HCT116 (cell line): ENCODE data around the gene PMEPA1. TPM values are rescaled to one million over a fixed set of nuclear protein-coding genes. Genes with fewer than 3 reads are reported as not detected.

Source experiments
- ATAC-seq: fragments of 200-7000 bp; cut with Tn5 transposase; 2 replicates; pipeline ENCODE4 v1.9.1; 2020; ENCODE audit warnings: mild to moderate bottlenecking, moderate library complexity
- BruUV-seq: library from RNA; stranded (reverse); fragments of 400-500 nt; replicated peaks from 2 replicates; lab custom pipeline; 2021; lab: Mats Ljungman, UMichigan
- CTCF ChIA-PET: fragments of 300-600 bp; sonication (Branson Sonifier 250); formaldehyde crosslinking; loops from one replicate; lab custom pipeline; 2021; ENCODE audit warnings: antibody characterized with exemption; lab: Charles Lee
- POLR2A ChIA-PET: fragments of 300-600, 350-600 bp; sonication (Branson Sonifier 250); formaldehyde crosslinking; loops from one replicate; lab custom pipeline; 2021; ENCODE audit warnings: antibody characterized with exemption; lab: Charles Lee
- RAD21 ChIA-PET, 2 experiments: fragments of 300-600 bp; sonication (Branson Sonifier 250); formaldehyde crosslinking; loops; one replicate each; lab custom pipeline; 2023; ENCODE audit warnings: low total read pairs in 2 of 2; ENCODE audit not compliant: uncharacterized antibody in 2 of 2, unreplicated experiment in 2 of 2, low non-redundant PET in 1 of 2; lab: Charles Lee
- DNase-seq: peaks from one replicate; pipeline ENCODE4 v3.0.0-alpha.2; 2010; ENCODE audit warnings: low read depth, low spot score
- H2AFZ ChIP-seq: fragments of 200-600 bp; shearing (Covaris generic), sonication (generic); 2 replicates; pipeline ENCODE4 v1.6.1; 2017; ENCODE audit warnings: low read depth, mixed run types, mixed read lengths, antibody characterized with exemption, low read length; ENCODE audit not compliant: poor library complexity, severe bottlenecking
- H3K27ac ChIP-seq: 2 replicates; pipeline ENCODE4 v1.5.1; 2012; ENCODE audit warnings: low read depth, low read length
- H3K27me3 ChIP-seq: fragments of 200-600 bp; sonication (generic); 2 replicates; pipeline ENCODE4 v1.6.1; 2016; ENCODE audit warnings: mixed run types, low read length, mixed read lengths; ENCODE audit not compliant: insufficient read depth
- H3K36me3 ChIP-seq, 2 experiments: fragments of 200-500 bp in 1 of 2; fragments of 200-600 bp in 1 of 2; sonication (Bioruptor generic) in 1 of 2; sonication (generic) in 1 of 2; 2 replicates each; pipeline versions ENCODE4 v1.5.1 to v1.6.1; 2014 to 2016; ENCODE audit warnings: low read length in 2 of 2, inconsistent platforms in 1 of 2, mixed read lengths in 1 of 2, mixed run types in 1 of 2; ENCODE audit not compliant: insufficient read depth in 2 of 2, control insufficient read depth in 1 of 2
- H3K4me1 ChIP-seq, 2 experiments: fragments of 200-600 bp in 1 of 2; sonication (generic) in 1 of 2; 2 replicates each; pipeline versions ENCODE4 v1.5.1 to v1.6.1; 2012 to 2017; ENCODE audit warnings: low read length in 2 of 2, inconsistent platforms in 1 of 2, mild to moderate bottlenecking in 1 of 2, mixed read lengths in 1 of 2, mixed run types in 1 of 2, moderate library complexity in 1 of 2; ENCODE audit not compliant: insufficient read depth in 2 of 2, control insufficient read depth in 1 of 2
- H3K4me2 ChIP-seq: fragments of 200-600 bp; sonication (generic); 2 replicates; pipeline ENCODE4 v1.6.1; 2017; ENCODE audit warnings: mixed run types, low read length, mixed read lengths
- H3K4me3 ChIP-seq, 2 experiments: fragments of 200-600 bp in 1 of 2; sonication (generic) in 1 of 2; replicated peaks in 1 of 2; 2 replicates each; pipeline ENCODE4 v1.5.1; 2011 to 2016; ENCODE audit warnings: low read length in 2 of 2, control low read depth in 1 of 2, low read depth in 1 of 2, mild to moderate bottlenecking in 1 of 2, mixed read lengths in 1 of 2, mixed run types in 1 of 2
- H3K79me2 ChIP-seq: fragments of 200-600 bp; sonication (generic); 2 replicates; pipeline ENCODE4 v1.6.1; 2017; ENCODE audit warnings: mild to moderate bottlenecking, mixed run types, low read length, moderate library complexity, mixed read lengths; ENCODE audit not compliant: insufficient read depth
- H3K9ac ChIP-seq: fragments of 200-600 bp; sonication (generic); 2 replicates; pipeline ENCODE4 v1.6.1; 2016; ENCODE audit warnings: low read length, mixed read lengths
- H3K9me2 ChIP-seq: fragments of 200-600 bp; sonication (generic), shearing (Covaris generic); 2 replicates; pipeline ENCODE4 v1.6.1; 2017; ENCODE audit warnings: mixed run types, mild to moderate bottlenecking, moderate library complexity; ENCODE audit not compliant: insufficient read depth
- H3K9me3 ChIP-seq, 2 experiments: fragments of 200-500 bp in 1 of 2; fragments of 200-600 bp in 1 of 2; sonication (Bioruptor generic) in 1 of 2; sonication (generic) in 1 of 2; 2 replicates each; pipeline ENCODE4 v1.6.1; 2014 to 2017; ENCODE audit warnings: low read length in 2 of 2, mixed read lengths in 2 of 2, inconsistent platforms in 1 of 2, low read depth in 1 of 2, mild to moderate bottlenecking in 1 of 2, mixed run types in 1 of 2, moderate library complexity in 1 of 2; ENCODE audit not compliant: control insufficient read depth in 1 of 2, insufficient read depth in 1 of 2
- H4K20me1 ChIP-seq: fragments of 200-600 bp; sonication (generic), shearing (Covaris generic); 2 replicates; pipeline ENCODE4 v1.6.1; 2017; ENCODE audit warnings: mixed run types, mild to moderate bottlenecking, moderate library complexity; ENCODE audit not compliant: insufficient read depth
- CBX3 ChIP-seq: IDR thresholded peaks from 2 replicates; pipeline ENCODE4 v1.6.1; 2012; ENCODE audit warnings: low read depth
- EGR1 ChIP-seq: IDR thresholded peaks from 2 replicates; pipeline ENCODE4 v1.6.1; 2012; ENCODE audit warnings: low read depth
- EZH2phosphoT487 ChIP-seq: fragments of 200-600 bp; IDR thresholded peaks from 2 replicates; pipeline ENCODE4 v1.6.1; 2018; ENCODE audit warnings: antibody characterized with exemption, borderline replicate concordance
- FOSL1 ChIP-seq: IDR thresholded peaks from 2 replicates; pipeline ENCODE4 v1.6.1; 2012; ENCODE audit warnings: low read depth
- MAX ChIP-seq: IDR thresholded peaks from 2 replicates; pipeline ENCODE4 v1.6.1; 2012
- POLR2A ChIP-seq: IDR thresholded peaks from 2 replicates; pipeline ENCODE4 v1.7.0; 2011; ENCODE audit warnings: borderline replicate concordance; ENCODE audit not compliant: insufficient read depth, insufficient read length; ENCODE audit errors: extremely low read depth
- POLR2AphosphoS5 ChIP-seq: IDR thresholded peaks from 2 replicates; pipeline ENCODE4 v1.6.1; 2011; ENCODE audit warnings: mild to moderate bottlenecking, low read depth, low read length, moderate library complexity
- RAD21 ChIP-seq: IDR thresholded peaks from 2 replicates; pipeline ENCODE4 v1.6.1; 2012; ENCODE audit warnings: low read depth, mild to moderate bottlenecking
- SIN3A ChIP-seq: IDR thresholded peaks from 2 replicates; pipeline ENCODE4 v1.6.1; 2012; ENCODE audit warnings: low read depth
- SP1 ChIP-seq: IDR thresholded peaks from 2 replicates; pipeline ENCODE4 v1.6.1; 2012; ENCODE audit warnings: low read depth
- SRF ChIP-seq: IDR thresholded peaks from 2 replicates; pipeline ENCODE4 v1.6.1; 2012; ENCODE audit warnings: low read depth
- TCF7L2 ChIP-seq: IDR thresholded peaks from 2 replicates; pipeline ENCODE4 v1.7.0; 2011; ENCODE audit warnings: borderline replicate concordance, inconsistent platforms; ENCODE audit not compliant: insufficient read depth, insufficient read length; ENCODE audit errors: extremely low read depth
- YY1 ChIP-seq: IDR thresholded peaks from 2 replicates; pipeline ENCODE4 v1.6.1; 2011; ENCODE audit warnings: low read length, low read depth, moderate library complexity, mild to moderate bottlenecking; ENCODE audit not compliant: insufficient replicate concordance; ENCODE audit errors: extremely low read depth
- ZFX ChIP-seq: fragments of 450-650 bp; IDR thresholded peaks from 2 replicates; pipeline ENCODE4 v1.6.1; 2017
- ZNF274 ChIP-seq: fragments of 200-500 bp; sonication (Bioruptor generic); IDR thresholded peaks from 2 replicates; pipeline ENCODE4 v1.6.1; 2014; ENCODE audit warnings: mild to moderate bottlenecking, low read depth, low read length, inconsistent platforms
- intact Hi-C: fragments of 100-400 bp; cut with micrococcal nuclease; formaldehyde crosslinking; loops from 2 replicates; pipeline ENCODE4 v1.10.0; 2022
- total RNA-seq: library from RNA; stranded (reverse); gene quantifications from one replicate; pipeline ENCODE4 v1.2.1, GENCODE V29; 2021; ENCODE audit not compliant: unreplicated experiment
- TF ChIP-seq, protein P1 (sequence below): IDR thresholded peaks from 2 replicates; pipeline ENCODE4 v1.6.1; 2012; ENCODE audit warnings: low read depth
- TF ChIP-seq, protein P2 (sequence below): IDR thresholded peaks from 2 replicates; pipeline ENCODE4 v1.6.1; 2012
- TF ChIP-seq, protein P3 (sequence below): IDR thresholded peaks from 2 replicates; pipeline ENCODE4 v1.6.1; 2011; ENCODE audit warnings: mild to moderate bottlenecking, low read length, moderate library complexity; ENCODE audit not compliant: insufficient replicate concordance; ENCODE audit errors: extremely low read depth

Gene PMEPA1
- total RNA-seq, 1 experiment from 2014 or later: 0.64 TPM

- Histone ChIP-seq H3K4me1 (no peaks in the 10 kb centered on the region), H3K9me2 (no peaks in the 10 kb centered on the region), H2AFZ (no peak overlapping the region), H3K4me2 (no peak overlapping the region), H3K9ac (no peak overlapping the region), H3K27me3 (0 out of 2 replicates have a peak, but pooled peaks cover 5% of the 10 kb centered on the region), H3K4me3 (no peak overlapping the region), H3K79me2 (no peaks in the 10 kb centered on the region), H3K27ac (no peak overlapping the region), H3K36me3 (no peaks in the 10 kb centered on the region), H4K20me1 (no peaks in the 10 kb centered on the region), H3K9me3 (no peaks in the 10 kb centered on the region; a peak in 1 of 4 replicates)
- intact Hi-C loops: no loop called here
- ChIA-PET RAD21 (no interaction called here), POLR2A (no interaction called here), CTCF (no interaction called here)
- no peak for TF ChIP-seq RAD21
- no peak for TF ChIP-seq YY1
- no peak for TF ChIP-seq ZFX
- no peak for TF ChIP-seq EGR1
- no peak for TF ChIP-seq MAX
- TF ChIP-seq SIN3A: no peak
- TF ChIP-seq, protein P1, sequence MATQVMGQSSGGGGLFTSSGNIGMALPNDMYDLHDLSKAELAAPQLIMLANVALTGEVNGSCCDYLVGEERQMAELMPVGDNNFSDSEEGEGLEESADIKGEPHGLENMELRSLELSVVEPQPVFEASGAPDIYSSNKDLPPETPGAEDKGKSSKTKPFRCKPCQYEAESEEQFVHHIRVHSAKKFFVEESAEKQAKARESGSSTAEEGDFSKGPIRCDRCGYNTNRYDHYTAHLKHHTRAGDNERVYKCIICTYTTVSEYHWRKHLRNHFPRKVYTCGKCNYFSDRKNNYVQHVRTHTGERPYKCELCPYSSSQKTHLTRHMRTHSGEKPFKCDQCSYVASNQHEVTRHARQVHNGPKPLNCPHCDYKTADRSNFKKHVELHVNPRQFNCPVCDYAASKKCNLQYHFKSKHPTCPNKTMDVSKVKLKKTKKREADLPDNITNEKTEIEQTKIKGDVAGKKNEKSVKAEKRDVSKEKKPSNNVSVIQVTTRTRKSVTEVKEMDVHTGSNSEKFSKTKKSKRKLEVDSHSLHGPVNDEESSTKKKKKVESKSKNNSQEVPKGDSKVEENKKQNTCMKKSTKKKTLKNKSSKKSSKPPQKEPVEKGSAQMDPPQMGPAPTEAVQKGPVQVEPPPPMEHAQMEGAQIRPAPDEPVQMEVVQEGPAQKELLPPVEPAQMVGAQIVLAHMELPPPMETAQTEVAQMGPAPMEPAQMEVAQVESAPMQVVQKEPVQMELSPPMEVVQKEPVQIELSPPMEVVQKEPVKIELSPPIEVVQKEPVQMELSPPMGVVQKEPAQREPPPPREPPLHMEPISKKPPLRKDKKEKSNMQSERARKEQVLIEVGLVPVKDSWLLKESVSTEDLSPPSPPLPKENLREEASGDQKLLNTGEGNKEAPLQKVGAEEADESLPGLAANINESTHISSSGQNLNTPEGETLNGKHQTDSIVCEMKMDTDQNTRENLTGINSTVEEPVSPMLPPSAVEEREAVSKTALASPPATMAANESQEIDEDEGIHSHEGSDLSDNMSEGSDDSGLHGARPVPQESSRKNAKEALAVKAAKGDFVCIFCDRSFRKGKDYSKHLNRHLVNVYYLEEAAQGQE: no peak
- TF ChIP-seq FOSL1: no peak
- no peak for TF ChIP-seq SP1
- no peak for TF ChIP-seq EZH2phosphoT487
- TF ChIP-seq CBX3: no peak
- no peak for TF ChIP-seq POLR2AphosphoS5
- TF ChIP-seq TCF7L2: no peak
- no peak for TF ChIP-seq SRF
- no peak for TF ChIP-seq POLR2A
- TF ChIP-seq, protein P2, sequence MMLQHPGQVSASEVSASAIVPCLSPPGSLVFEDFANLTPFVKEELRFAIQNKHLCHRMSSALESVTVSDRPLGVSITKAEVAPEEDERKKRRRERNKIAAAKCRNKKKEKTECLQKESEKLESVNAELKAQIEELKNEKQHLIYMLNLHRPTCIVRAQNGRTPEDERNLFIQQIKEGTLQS: no peak
- TF ChIP-seq ZNF274: no peak
- TF ChIP-seq, protein P3, sequence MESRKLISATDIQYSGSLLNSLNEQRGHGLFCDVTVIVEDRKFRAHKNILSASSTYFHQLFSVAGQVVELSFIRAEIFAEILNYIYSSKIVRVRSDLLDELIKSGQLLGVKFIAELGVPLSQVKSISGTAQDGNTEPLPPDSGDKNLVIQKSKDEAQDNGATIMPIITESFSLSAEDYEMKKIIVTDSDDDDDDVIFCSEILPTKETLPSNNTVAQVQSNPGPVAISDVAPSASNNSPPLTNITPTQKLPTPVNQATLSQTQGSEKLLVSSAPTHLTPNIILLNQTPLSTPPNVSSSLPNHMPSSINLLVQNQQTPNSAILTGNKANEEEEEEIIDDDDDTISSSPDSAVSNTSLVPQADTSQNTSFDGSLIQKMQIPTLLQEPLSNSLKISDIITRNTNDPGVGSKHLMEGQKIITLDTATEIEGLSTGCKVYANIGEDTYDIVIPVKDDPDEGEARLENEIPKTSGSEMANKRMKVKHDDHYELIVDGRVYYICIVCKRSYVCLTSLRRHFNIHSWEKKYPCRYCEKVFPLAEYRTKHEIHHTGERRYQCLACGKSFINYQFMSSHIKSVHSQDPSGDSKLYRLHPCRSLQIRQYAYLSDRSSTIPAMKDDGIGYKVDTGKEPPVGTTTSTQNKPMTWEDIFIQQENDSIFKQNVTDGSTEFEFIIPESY: no peak
- no TSS peak for BruUV-seq
- DNase-seq (no peak), ATAC-seq (no peak)
Observed at GRCh38 chr20:57658447-57658832, 51.4 kb downstream of the PMEPA1 start.
